DMS79 treated with DMSO at 0.1 percent for 48 hours (cell line): ENCODE data around the gene UBR4.

Source experiments
- DNase-seq: peaks from one replicate; lab custom pipeline; 2025; lab: John Stamatoyannopoulos, UW

The UBR4 gene

GRCh38 chr1:19057182-19057779 is 152.8 kb downstream of the UBR4 start:
- DNase-seq, result no peak

DNA sequence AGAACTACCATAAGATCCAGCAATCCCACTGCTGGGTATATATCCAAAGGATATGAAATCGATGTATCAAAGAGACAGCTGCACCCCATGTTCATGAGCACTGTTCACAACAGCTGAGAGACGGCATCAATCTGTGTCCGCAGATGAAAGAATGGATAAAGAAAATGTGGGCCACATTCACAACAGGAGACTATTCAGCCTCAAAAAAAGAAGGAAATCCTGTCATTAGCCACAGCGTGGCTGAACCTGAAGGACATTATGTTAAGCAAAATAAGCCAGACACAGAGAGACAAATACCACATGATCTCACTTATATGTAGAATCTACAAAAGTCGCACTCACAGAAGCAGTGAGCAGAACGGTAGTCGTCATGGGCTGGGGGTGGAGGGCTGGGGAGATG is 154.4 kb downstream of the UBR4 start:
- DNase-seq, result no peak

DNA sequence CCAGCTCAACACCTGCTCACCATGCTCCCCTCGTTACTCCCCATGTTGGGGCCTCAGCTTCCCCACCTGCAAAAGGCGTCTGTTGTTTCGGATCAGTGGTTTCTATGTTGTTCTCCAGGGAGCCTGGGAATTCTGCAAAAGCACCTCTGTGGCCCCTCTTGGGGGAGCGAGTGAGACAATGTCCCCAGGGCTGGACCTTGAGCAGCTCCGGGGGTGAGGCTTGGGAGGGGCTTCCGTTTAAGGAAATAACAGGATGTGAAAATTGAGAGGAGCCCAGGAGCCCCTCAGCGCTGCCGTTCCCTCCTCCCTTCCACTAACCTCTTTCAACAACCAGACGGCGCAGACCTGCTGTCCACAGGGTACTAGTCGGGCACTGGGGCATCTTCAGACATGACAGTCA is 155.1 kb downstream of the UBR4 start:
- DNase-seq, result no peak

- DNase-seq, result no peak
Measured at GRCh38 chr1:19054216-19054615, 155.8 kb downstream of the UBR4 start.

- no peak for DNase-seq
Measured at GRCh38 chr1:19053486-19053885, 156.6 kb downstream of the UBR4 start.

- no peak for DNase-seq
Measured at GRCh38 chr1:19049798-19050197, 160.3 kb downstream of the UBR4 start.

DNA sequence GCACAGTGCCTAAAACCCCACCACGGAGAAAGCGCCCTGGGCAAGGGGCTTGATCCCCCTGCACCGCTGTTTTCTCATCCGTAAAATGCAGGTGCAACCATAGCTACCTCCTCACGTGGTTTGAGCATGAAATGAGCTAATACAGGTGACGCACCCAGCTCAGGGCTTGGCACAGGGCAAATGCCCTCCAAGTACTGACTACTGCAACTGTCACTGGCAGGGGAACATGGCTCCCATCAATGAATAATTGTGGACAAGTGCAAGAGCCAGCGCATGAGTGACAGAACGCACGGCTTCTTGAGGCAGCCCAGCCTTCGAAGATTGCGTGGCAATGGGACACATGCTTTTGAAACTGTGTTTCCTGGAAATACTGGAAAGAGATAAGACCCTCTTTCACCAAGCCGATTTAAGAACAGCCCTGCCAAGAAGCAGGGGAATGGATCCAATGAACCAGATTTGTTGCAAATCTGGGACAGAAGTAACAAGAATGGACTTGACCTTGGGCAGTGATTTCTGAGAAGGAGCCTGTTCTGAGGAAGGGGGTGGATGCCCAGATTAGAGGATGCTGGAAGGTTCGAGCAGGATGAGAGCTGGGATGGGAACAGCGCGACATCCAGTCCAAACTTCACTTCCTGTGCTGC is 160.8 kb downstream of the UBR4 start:
- peak; percentile 56 for DNase-seq

DNA sequence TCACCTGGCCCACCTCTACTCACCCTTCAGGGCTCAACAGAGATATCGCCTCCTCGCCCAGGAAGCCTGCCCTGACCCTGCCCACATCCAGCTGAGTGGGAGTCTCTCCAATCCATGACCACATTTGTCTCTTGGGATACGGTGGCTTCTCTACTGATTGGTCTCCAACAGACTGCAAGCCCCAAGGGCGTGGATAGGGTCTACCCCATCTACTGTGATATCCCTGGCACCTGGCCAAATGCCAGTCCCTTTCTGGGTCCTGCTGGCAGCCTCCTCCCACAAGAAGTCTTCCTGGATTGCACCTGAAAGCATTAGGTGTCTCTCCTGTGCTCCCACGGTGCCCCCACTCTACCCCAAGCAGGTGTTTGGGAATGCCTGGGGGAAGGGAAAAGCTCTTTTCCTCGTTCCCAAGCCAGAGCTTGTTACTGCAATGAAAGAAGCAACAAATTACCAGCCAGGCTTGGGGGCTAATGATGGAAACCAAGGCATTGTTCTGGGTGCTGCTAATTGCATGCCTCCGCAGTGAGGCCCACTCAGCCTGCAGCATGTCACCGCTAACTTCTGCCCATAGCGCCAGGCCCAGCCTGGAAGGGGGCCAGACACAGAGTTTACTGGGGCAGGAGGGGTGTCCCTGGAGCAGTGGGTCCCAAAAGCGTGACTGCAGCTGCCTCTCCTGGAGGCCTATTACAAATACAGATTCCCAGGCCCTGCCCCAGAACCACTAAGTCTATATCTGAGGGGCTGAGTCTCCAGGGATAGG is 162.9 kb downstream of the UBR4 start:
- no peak for DNase-seq

DNA sequence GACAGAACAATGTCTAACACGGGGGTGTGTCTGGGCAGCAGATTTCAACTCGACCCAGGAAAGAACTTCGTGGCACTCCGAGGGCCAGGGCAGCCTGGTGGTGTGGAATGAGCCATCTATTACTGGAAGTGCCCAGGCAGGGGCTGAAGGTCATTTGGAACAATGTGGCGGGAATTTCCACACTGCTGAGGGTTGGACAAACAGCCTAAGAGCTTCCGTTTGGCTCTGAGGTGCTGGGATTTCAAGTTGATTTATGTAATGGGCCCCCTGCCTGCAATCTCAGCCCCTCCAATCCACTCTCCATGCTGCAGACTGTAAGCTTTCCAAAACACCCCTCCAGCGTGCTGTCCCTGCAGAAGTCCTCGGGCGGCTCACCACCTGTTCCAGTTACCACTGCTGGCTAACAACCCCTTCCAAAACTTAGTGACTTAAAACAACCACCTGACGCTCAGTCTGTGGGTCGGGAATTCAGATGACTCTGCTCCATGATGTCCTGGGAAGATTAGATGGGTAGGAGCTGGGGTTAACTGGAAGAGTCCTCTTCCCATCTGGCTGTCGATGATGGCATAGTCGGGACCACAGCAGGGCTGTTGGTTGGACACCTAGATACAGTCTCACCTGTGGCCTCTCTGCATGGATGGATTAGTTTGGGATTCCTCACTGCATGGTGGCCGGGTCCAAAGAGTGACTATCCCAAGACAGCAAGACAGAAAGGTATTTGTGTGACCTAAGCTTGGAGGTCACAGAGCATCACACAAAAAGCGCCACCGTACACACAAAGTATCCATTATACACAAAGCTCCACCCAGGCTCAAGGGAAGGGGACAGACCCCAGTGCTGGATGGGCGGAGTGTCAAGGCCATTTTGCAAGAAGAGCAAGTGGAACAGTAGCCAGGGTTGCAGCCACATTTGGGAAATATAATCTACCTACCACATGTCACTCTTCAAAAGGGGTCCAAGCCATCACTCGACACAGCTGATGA is 163.9 kb downstream of the UBR4 start:
- DNase-seq, result no peak

- no peak for DNase-seq
Measured at GRCh38 chr1:19044975-19045831, 164.9 kb downstream of the UBR4 start.

- no peak for DNase-seq
Measured at GRCh38 chr1:19044471-19044870, 165.6 kb downstream of the UBR4 start.

DNA sequence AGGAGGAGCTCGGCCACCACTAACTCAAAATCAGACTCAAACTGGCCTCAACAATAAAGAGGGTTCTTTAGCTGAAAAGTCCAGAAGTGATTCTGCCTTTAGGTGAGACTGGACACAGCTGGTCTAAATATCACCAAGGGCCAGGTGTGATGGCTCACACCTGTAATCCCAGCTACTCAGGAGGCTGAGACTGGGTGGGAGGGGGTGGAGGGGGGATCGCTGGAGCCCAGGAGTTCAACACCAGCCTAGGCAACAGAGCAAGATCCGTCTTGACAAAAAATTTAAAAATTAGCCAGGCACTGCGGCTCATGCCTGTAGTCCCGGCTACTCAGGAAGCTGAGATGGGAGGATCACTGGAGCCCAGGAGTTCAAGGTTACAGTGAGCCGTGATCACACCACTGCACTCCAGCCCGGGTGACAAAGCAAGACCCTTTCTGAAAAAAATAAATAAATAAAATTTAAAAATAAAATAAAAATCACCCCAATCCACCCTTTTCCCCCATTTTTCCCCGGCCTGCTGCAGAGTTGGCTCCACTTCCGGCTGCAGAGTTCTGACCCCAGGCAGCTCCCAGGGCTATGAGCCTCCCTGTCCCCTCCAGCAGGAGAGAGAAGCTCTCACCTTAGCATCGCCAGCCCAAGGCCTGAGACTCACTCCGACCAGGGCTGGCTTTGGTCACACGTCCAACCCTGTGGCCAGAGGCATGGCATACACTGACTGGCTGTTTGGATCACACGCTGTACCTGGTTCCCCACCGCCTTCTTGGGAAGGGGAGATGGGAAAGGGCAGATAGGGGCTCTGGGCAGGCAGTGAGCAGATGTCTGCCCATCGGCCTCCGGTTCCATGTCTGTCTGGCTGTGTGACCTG is 166.3 kb downstream of the UBR4 start:
- no peak for DNase-seq

DNA sequence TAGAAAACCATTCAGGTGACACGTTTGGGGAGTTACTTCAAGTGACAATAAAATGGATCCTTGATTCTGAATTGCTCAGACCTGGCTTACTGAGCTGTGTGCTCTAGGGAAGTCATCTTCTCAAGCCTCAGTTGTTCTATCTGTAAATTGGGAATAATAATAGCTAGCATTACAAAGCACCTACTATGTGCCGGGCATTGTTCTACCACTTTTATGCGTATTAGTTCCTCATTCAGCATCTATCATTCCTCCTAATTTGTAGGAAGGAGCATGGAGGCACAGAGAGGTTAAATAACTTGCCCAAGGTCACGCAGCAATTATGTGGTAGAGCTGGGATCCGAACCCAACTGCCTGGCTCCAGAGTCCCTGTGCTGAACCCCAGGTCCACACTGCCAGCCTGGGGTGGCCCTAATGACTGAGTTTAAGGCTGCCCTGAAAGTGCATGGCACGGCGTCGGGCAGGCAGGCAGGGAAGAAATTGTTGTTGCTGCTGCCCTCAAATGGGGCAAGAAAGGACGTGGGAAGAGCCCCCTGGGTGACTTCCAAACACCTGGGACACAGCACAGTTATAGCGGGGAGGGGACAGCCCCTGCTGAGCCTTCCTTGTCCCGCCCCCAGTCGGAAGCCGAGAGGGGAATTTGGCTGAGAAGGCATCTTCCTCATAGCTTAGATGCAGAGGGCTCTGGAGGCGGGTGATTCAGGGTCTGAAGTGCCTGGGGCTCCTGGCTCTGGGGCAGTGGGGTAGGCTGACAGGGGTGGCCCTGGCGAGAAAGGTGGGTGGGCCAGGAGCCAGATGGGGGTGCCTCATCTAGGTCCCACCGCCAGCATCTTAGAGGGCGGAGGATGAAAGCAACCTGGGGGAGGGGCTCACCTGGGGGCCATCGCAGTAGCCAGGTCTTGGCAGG is 167.1 kb downstream of the UBR4 start:
- no peak for DNase-seq

DNA sequence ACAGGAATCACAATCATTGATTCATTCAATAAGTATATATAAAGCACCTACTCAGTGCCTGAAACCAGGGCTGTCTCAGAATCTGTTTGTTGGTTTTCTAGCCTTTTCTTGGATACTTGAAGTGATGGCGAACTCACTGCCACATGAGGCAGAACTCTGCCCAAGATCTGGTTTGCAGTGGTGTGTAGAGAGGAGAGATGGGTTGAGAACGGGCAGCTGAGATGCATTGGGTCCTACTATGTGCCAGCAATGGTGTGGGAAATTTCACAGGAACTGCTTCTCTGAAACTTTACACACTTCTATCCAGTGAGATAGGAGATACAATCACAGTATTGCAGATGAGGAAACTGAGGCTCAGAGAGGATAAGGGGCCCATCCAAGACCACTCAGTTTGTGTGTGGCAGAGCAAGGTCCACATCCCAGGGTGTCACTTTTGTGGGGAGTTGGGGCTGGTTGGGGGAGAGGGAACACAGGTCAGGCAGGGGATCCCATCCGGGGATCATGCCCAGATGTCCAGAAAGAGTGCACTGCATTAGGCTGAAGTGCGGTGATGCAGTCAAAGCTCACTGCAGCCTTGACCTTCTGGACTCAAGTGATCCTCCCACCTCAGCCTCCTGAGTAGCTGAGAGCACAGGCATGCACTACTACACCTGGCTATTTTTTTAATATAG is 169.9 kb downstream of the UBR4 start:
- DNase-seq, result no peak

GRCh38 chr1:19038732-19039131 is 171.3 kb downstream of the UBR4 start:
- no peak for DNase-seq

DNA sequence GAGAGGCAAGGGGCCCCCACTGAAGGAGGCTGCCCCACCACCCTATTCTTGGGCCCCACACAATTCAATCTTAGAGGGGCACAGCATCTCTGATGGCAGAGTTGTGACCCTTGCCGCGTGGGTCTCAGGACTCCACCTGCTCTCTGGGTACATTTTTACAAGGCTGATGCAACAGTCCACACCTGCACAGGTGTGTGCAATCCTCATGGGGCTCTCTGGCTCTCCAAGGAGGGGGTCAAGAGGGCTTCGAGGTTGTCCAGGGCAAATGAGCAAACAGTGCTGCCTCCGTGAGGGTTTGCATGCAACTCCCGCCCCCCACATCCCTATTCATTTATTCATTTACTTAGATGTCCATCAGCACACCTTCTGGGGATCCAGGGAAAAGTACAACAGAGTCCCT is 172.0 kb downstream of the UBR4 start:
- DNase-seq, result peak; percentile 70

- DNase-seq, result no peak
Measured at GRCh38 chr1:19037659-19038058, 172.4 kb downstream of the UBR4 start.

DNA sequence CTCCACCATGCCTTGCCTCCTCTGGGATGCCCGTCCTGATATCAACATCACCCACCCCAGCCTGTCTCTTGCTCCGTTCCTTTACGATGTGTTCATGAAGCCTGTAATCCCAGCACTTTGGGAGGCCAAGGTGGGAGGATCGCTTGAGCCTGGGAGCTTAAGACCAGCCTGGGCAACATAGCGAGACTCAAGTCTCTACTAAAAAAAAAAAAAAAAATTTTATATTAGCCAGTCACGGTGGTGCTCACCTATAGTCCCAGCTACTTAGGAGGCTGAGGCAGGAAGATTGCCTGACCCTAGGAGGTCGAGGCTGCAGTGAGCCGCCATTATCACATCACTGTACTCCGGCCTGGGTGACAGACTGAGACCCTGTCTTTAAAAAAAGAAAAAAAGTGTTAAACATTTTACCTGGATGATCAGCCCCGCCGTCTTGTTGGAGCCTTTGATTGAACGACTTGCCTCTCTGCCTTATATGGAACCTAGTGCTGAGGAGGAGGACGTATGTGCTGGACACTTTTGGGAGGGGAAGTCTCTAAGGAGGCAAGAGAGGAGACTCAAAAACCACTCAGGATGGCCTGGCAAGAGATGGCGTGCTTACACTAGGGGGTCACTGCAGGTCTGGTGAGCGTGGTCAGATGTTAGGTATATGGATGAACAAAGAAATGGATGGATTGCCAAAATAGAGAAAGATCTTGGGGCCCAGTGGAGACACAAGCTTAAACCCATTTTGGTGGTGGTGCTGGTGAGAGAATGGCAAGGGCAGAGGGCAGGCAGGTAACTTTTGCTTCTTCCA is 173.1 kb downstream of the UBR4 start:
- no peak for DNase-seq
